Measurements from ENCODE around the gene MMRN2. TPM values are rescaled to one million over a fixed set of nuclear protein-coding genes. Genes with fewer than 3 reads are reported as not detected.

MMRN2 gene
- total RNA-seq, 1 experiment from 2014 or later = 13.4 TPM

GRCh38 chr10:86922553-86922961 lies 34.9 kb downstream of the MMRN2 start:
- H3K4me1 ChIP-seq (replicated peaks; ENCODE audit: insufficient read depth) = no peaks in the 10 kb centered on the region
- no peaks in the 10 kb centered on the region for H3K9me3 ChIP-seq (ENCODE audit: insufficient read depth, low read depth)
- H3K4me2 ChIP-seq = no peak overlapping the region
- BruUV-seq (replicated peaks) = no TSS peak
- DNase-seq = no peak
- no peak overlapping the region for H3K27ac ChIP-seq
- H4K20me1 ChIP-seq (ENCODE audit: insufficient read depth) = no peaks in the 10 kb centered on the region
- H3K4me3 ChIP-seq = no peak overlapping the region
- no peaks in the 10 kb centered on the region for H3K36me3 ChIP-seq (ENCODE audit: low read depth)
- intact Hi-C loops (cut with micrococcal nuclease; ENCODE audit: unreplicated experiment) = no loop called here
- ChIA-PET CTCF (no interaction called here), POLR2A (ENCODE audit: unreplicated experiment) (no interaction called here)
- no peaks in the 10 kb centered on the region for H3K79me2 ChIP-seq (ENCODE audit: low read depth)
- H3K9me2 ChIP-seq (ENCODE audit: insufficient read depth) = no peaks in the 10 kb centered on the region
- H3K27me3 ChIP-seq (ENCODE audit: insufficient read depth, low read depth) = no peaks in the 10 kb centered on the region
- H2AFZ ChIP-seq = no peak overlapping the region
- TF ChIP-seq EZH2 (IDR thresholded peaks at IDR 0.05; ENCODE audit: low read depth) = no peak
- TF ChIP-seq CTCF (conservative IDR thresholded peaks at IDR 0.05) = no peak
- H3F3A ChIP-seq (ENCODE audit: insufficient read depth, low read depth) = no peaks in the 10 kb centered on the region

GRCh38 chr10:86918022-86918471 lies 39.4 kb downstream of the MMRN2 start:
- BruUV-seq (replicated peaks) = no TSS peak
- ChIA-PET CTCF (interaction anchor here (0.7 kb wide), 2 partner anchors 64 to 573 kb away, joined by 4 to 5 read pairs; no protein-coding TSS in a partner anchor), POLR2A (ENCODE audit: unreplicated experiment) (interaction anchor here (0.6 kb wide), 1 partner anchor 24 kb away, joined by 5 read pairs; no protein-coding TSS in a partner anchor)
- no peak overlapping the region for H3K4me2 ChIP-seq
- H4K20me1 ChIP-seq (ENCODE audit: insufficient read depth) = no peaks in the 10 kb centered on the region
- no peak for DNase-seq
- H3F3A ChIP-seq (ENCODE audit: insufficient read depth, low read depth) = no peaks in the 10 kb centered on the region; the same call in 1 of the 2 replicates
- H2AFZ ChIP-seq = no peak overlapping the region
- no peak overlapping the region for H3K4me3 ChIP-seq
- TF ChIP-seq CTCF (conservative IDR thresholded peaks at IDR 0.05) = no peak
- TF ChIP-seq EZH2 (IDR thresholded peaks at IDR 0.05; ENCODE audit: low read depth) = no peak
- no peak overlapping the region for H3K27ac ChIP-seq
- no peaks in the 10 kb centered on the region for H3K4me1 ChIP-seq (replicated peaks; ENCODE audit: insufficient read depth)
- H3K27me3 ChIP-seq (ENCODE audit: insufficient read depth, low read depth) = no peaks in the 10 kb centered on the region
- no peaks in the 10 kb centered on the region for H3K9me2 ChIP-seq (ENCODE audit: insufficient read depth)
- no peaks in the 10 kb centered on the region for H3K79me2 ChIP-seq (ENCODE audit: low read depth)
- H3K9me3 ChIP-seq (ENCODE audit: insufficient read depth, low read depth) = no peaks in the 10 kb centered on the region
- H3K36me3 ChIP-seq (ENCODE audit: low read depth) = no peaks in the 10 kb centered on the region
- intact Hi-C loops (cut with micrococcal nuclease; ENCODE audit: unreplicated experiment) = no loop called here

GRCh38 chr10:86914734-86915133 lies 42.7 kb downstream of the MMRN2 start:
- intact Hi-C loops (cut with micrococcal nuclease; ENCODE audit: unreplicated experiment) = no loop called here

More at GRCh38 chr10:86914734-86915133, 42.7 kb downstream of the MMRN2 start:
- ChIA-PET POLR2A (ENCODE audit: unreplicated experiment) (no interaction called here), CTCF (no interaction called here)
- Histone ChIP-seq H2AFZ (no peak overlapping the region), H3K27ac (no peak overlapping the region), H3K4me1 (replicated peaks; ENCODE audit: insufficient read depth) (no peaks in the 10 kb centered on the region), H4K20me1 (ENCODE audit: insufficient read depth) (no peaks in the 10 kb centered on the region), H3K4me3 (no peak overlapping the region), H3K36me3 (ENCODE audit: low read depth) (peaks cover 4% of the 10 kb centered on the region; the same call in 1 of the 2 replicates), H3K4me2 (no peak overlapping the region), H3F3A (ENCODE audit: insufficient read depth, low read depth) (no peaks in the 10 kb centered on the region; the same call in 1 of the 2 replicates), H3K9me2 (ENCODE audit: insufficient read depth) (no peaks in the 10 kb centered on the region), H3K27me3 (ENCODE audit: insufficient read depth, low read depth) (no peaks in the 10 kb centered on the region), H3K9me3 (ENCODE audit: insufficient read depth, low read depth) (no peaks in the 10 kb centered on the region), H3K79me2 (ENCODE audit: low read depth) (no peaks in the 10 kb centered on the region)
- BruUV-seq (replicated peaks) = no TSS peak
- DNase-seq = no peak
- TF ChIP-seq CTCF (conservative IDR thresholded peaks at IDR 0.05) (no peak), EZH2 (IDR thresholded peaks at IDR 0.05; ENCODE audit: low read depth) (no peak)

All from PC-9 (cell line).